Hypothalamus (tissue), 51 donors: Measurements from ENCODE around the gene CNGA3.
A peak's percentile ranks its signal among the peaks of the same experiment; 100 is the strongest.

ENCODE experiments used
- DNase-seq, 51 donors: peaks; one replicate each; lab custom pipeline; 2025; lab: John Stamatoyannopoulos, UW

The CNGA3 gene

DNA sequence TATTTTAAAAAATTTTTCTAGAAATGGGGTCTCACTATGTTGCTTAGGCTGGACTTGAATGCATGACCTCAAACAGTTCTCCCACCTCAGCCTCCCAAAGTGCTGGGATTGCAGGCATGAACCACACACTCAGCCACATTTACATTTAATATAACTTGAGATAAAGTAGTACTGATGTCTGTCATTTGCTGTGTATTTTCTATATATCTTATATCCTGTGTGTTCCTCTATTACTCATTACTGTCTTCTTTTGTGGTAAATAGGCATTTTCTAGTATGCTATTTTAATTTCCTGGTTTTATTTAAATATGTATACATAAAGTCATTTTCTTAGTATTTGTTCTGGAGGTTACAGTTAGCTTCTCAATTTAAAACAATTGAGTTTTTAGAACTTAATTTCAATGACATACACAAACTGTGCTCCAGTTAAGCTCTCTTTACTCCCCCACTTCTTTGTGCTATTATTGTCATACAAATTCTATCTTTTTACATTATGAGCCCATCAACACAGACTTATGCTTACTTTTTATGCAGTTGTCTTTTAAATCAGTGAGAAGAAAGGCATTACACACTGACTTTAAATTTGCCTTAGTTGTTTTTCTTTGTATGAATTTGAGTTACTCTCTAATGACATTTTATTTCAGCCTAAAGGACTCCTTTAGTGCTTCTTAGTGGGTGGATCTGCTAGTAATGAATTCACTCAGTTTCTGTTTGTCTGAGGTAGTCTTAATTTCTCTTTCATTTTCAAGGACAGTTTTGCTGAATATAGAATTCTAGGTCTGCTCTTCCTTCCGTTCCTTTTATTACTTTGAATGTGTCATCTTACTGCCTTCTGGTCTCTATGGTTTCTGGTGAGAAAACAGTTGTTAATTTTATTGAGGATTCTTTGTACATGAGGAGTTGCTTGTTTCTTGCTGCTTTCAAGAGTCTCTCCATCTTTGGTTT is 92.2 kb downstream of the CNGA3 start:
- DNase-seq = no peak

DNA sequence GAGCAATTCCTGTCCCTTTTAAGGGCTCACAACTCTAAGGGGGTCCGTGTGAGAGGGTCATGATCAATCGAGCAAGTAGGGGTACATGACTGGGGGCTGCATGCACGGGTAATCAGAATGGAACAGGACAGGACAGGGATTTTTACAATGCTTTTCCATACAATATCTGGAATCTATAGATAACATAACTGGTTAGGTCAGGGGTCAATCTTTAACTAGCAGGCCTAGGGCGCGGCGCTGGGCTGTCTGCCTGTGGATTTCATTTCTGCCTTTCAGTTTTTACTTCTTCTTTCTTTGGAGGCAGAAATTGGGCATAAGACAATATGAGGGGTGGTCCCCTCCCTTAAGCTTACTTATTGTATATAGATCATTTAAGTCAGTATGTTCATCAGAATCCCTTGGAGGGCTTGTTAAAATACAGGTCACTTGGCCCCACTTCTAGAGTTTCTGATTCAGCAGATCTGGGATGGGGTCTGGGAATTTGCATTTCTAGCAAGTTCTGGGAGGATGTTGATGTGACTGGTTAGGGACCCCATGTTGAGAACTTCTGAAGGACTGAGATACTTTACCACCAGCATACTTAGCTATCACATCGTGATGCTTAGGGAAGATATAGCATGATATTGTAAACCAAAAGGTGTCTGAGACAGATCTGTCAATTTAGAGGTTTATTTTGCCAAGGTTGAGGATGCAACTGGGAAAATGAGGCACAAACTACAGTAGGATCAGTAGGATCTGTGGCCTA is 95.6 kb downstream of the CNGA3 start:
- DNase-seq = no peak

DNA sequence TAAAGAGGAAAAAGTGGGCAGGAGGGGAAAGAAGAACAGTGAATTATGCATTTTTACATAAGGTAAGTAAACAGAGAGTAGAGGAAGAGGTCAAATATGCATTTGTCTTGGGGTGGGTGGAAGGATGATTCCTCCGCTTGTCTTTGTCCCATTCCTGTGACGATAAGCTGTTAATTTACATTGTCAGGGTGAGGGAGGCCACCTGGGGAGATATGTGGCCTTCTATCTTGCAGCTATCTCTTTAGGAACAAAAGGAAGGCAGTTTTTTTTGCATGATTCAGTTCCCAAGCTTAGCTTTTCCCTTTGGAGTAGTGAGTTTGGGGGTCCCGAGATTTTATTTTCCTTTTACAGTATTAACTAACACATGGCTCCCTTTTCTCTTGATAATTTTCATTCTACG is 96.2 kb downstream of the CNGA3 start:
- DNase-seq = no peak

DNA sequence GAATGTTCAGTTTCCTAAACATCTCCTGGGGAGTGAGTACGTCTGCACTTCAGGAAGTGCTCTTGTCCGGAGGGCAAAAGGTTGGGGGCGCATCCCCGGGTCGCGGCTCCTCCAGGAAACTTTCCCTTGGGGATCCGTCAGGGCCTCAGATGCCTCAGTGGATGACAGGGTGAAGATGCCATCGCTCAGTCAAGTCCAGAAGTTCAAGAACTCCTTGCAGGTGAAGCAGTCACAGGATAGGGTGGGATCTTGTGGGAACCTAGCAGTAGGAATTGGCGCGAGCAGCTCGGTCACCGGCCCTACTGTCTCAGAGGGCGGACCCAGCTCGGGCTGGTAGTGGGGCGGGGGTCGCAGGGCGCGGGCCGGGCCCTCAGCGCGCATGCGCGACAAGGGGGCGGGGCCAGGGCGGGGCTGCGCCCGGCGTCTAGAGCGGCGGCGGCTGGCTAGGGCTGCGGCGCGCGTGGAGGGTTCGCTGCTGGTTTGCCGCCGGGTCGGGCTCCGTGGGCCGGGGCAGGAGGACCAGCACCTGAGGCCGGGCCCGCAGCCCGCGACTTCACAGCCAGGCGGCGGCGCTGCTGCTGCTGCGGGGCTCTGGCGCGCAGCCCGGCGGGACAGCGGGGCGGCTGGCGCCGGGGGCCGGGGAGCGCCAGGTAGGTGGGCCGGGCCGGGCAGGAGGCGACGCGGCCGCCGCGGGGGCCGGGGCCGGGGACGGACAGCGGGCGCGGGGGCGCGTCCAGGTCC is 98.3 kb downstream of the CNGA3 start, which contains the start of gene INPP4A:
TSS of gene INPP4A (plus strand) at position 423 of the 741 bp plus-strand sequence. CDS start 75,191 bp downstream, outside the sequence.
- peak in 49 of 51 donors; percentile 25 to 82 (median 62) for DNase-seq

DNA sequence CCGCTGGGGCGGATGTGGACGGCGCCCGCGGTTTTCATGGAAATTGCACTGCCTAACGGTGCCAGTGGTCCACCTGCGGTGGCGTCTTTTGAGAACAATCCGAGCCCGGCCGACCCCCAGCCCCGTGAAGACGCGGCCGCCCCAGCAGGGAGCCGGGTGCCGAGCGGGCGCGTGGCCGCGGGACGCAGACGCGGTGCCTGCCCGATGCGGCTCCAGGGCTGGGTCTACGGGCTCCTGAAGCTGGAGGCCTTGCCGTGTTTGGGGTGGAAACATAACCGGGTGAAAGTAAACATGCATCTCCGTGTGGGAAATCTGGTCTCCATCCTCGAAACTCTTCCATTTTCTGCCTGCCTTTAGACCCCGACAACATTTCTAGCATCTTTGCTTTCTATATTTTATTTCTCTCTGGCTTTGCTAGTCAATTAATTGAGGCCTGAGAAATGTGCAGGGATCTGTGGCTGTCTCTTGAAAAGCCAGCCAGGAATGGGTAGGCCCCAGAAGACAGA is 99.0 kb downstream of the CNGA3 start:
- DNase-seq = peak in 3 of 51 donors; percentile 35 to 70 (median 37)

DNA sequence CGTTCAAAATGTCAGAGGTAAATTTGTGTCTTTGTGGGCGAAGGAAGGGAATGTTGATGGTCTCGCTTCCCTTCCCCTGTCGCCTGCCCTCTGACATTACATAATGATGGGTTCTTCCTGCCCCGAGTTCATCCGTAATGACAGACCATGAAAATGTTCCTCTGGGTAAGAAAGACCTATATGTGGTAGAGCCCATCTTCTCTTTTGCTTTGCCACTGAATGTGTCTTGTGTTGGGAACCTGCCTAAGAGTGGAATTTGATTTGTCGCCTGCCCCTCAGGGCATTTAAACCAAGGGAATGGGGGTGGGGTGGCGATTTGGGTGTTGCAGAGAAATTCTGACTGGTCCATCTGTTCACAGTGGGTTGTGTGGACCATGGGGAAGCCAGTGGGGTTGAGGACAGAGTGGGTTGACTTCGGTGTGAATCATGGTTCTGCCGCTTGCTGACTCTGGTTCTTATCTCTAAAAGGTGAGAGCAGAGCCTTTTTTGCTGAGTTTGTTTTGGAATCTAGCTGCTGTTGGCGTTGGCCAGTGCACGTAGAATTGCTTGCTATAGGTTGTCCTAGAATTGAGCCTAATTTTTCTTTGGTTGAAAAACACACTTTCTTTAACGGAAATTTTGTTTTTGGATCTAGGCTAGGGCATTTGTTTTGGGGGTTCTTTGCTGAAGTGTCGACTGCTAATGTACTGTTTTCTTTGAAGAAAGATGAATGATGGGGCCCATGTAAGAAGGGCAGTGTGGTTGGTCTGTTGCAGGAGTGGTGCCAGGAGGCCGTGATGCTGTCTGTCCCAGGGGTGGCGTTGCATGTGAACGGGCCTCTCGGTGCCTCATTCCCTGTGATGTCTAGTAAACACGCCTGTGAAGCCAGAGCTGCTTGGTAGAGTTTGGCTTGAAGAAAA is 99.7 kb downstream of the CNGA3 start:
- DNase-seq = peak in 3 of 51 donors; percentile 12 to 56 (median 15)

DNA sequence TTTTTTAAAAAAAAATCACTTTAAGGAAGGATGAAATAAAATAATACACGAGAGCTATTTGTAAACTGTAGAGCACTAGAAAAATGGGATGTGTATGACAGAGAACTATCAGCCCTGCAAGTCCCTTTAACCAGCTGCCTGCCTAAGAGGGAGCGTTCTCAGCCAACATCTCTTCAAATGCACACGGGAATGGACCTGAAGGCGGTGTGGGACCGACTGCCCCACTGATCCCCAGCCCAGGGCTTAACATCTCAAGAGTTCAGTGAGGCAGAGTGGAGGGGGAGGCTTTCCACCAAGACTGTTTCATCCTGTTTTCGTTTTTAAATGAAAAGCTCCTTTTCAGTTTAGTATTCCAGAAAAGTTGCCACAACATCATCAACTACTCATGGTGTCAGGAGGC is 100.6 kb downstream of the CNGA3 start:
- no peak for DNase-seq
